Smooth muscle cell of the coronary artery (primary cell): ENCODE measurements around the gene PTHLH. TPM values are rescaled to one million over a fixed set of nuclear protein-coding genes. Genes with fewer than 3 reads are reported as not detected.

Experiments used
- total RNA-seq: library from RNA; depleted of rRNA; stranded (reverse); fragments of >200 nt; gene quantifications from 2 replicates; pipeline ENCODE4 v1.2.3, GENCODE V29; 2014; ENCODE audit warnings: low replicate concordance

PTHLH gene
- total RNA-seq, result 0.83 and 2.0 TPM in 2 replicates

GRCh38 chr12:27972721-27973120, at the start of gene PTHLH:
Gene PTHLH, minus strand, starts transcription at chr12:27972733. Its CDS starts 3,239 bp downstream, at chr12:27969494.

Other genes starting within 250 kb of the PTHLH start
- gene KLHL42, start 192.5 kb downstream of the PTHLH start, total RNA-seq, result 17.9 and 31.8 TPM in 2 replicates
- not detected in 2 replicates for gene MANSC4, start 192.5 kb downstream of the PTHLH start, total RNA-seq
- 16.4 and 28.0 TPM in 2 replicates for gene CCDC91, start 217.7 kb upstream of the PTHLH start, total RNA-seq